Mononuclear cell (primary cell): ENCODE measurements around the gene PRAME. TPM values are rescaled to one million over a fixed set of nuclear protein-coding genes. Genes with fewer than 3 reads are reported as not detected.
"Not testable (repeated sequence)": the region's sequence is repeated elsewhere in the genome, so short reads cannot be mapped to it uniquely, and the experiment has no call there.

Source experiments
- H3K27me3 ChIP-seq: 2 replicates; pipeline ENCODE4 v1.6.0; 2011; ENCODE audit warnings: low read length, control low read depth; ENCODE audit not compliant: insufficient read depth
- H3K4me1 ChIP-seq: 2 replicates; pipeline ENCODE4 v1.5.1; 2011; ENCODE audit warnings: mild to moderate bottlenecking, low read length, control low read depth; ENCODE audit not compliant: insufficient read depth
- H3K4me3 ChIP-seq: 2 replicates; pipeline ENCODE4 v1.5.1; 2011; ENCODE audit warnings: mild to moderate bottlenecking, low read length, moderate library complexity
- H3K9me3 ChIP-seq: 2 replicates; pipeline ENCODE4 v1.5.1; 2011; ENCODE audit warnings: low read depth, mild to moderate bottlenecking, control low read depth, low read length
- total RNA-seq: library from RNA; depleted of rRNA; stranded (reverse); fragments of >200 nt; gene quantifications from one replicate; pipeline ENCODE4 v1.2.3, GENCODE V29; 2012

PRAME gene
- total RNA-seq, 1 donor, result not detected

- H3K27me3 ChIP-seq, result no peaks in the 10 kb centered on the region
- H3K4me3 ChIP-seq, result no peak overlapping the region
- H3K9me3 ChIP-seq, result no peaks in the 10 kb centered on the region
- no peaks in the 10 kb centered on the region for H3K4me1 ChIP-seq
Measured at GRCh38 chr22:22590136-22590891, 31.2 kb upstream of the PRAME start.

DNA sequence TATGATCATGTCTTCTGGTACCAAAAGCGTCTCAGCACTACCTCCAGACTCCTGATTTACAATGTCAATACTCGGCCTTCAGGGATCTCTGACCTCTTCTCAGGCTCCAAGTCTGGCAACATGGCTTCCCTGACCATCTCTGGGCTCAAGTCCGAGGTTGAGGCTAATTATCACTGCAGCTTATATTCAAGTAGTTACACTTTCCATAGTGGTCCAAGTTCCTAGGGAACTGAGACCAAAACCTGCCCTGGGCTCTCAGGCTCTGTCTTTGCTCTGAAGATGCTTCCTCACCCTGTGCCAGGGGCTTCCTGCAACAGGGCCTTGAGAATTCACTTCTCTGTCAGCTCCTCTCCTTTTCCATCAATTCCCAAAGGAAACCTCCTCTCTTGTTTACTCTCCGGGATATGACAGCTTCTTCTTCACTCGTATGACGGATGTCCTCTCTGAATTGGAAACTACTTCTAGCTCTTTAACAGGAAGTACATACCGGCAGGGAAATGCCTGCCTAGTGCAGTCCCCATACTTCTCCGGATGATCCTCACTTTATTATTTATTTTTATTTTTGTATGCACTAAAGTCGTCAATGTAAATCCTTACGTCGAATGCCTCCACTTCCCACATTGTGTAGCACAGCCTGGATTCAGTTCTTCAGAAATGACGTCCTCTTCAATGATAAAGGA lies 29.6 kb upstream of the PRAME start:
- Histone ChIP-seq H3K4me1 (no peaks in the 10 kb centered on the region), H3K9me3 (no peaks in the 10 kb centered on the region), H3K4me3 (no peak overlapping the region), H3K27me3 (peaks cover 2% of the 10 kb centered on the region)

- peaks cover 2% of the 10 kb centered on the region for H3K27me3 ChIP-seq
- no peaks in the 10 kb centered on the region for H3K4me1 ChIP-seq
- H3K9me3 ChIP-seq, result no peaks in the 10 kb centered on the region
- no peak overlapping the region for H3K4me3 ChIP-seq
Measured at GRCh38 chr22:22587577-22588188, 28.6 kb upstream of the PRAME start.

DNA sequence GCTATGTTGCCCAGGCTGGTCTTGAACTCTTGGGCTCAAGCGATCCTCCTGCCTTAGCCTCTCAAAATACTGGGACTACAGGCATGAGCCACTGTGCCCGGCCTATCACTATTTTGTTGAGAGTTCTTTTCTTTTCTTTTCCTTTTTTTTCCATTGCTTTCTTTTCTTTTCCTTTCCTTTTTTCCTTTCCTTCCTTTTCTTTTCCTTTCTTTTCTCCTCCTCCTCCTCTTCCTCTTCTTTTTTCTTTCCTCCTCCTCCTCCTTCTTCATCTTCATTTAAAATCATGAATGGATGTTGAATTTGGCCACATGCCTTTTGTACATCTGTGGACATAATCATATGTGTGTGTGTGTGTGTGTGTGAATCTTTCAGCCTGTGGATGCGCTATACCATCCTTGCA lies 25.7 kb upstream of the PRAME start:
- no peaks in the 10 kb centered on the region for H3K9me3 ChIP-seq
- H3K27me3 ChIP-seq, result peaks cover 2% of the 10 kb centered on the region
- no peak overlapping the region for H3K4me3 ChIP-seq
- no peaks in the 10 kb centered on the region for H3K4me1 ChIP-seq

DNA sequence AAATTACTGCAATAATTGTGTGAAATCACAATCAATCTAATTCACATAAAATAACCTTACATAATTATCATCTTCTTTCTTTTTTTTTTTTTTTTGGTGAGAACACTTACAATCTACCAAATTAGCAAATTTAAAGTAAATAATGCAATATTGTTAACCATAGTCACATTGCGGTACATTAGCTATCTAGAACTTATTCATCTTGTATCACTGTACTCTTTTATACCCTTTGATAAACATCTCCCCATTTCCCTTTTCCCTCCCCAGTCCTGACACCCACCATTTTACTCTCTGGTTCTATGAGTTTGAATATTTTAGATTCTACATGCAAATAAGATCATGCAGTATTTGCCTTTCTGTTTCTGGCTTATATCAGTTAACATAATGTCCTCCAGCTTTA lies 24.0 kb upstream of the PRAME start:
- Histone ChIP-seq H3K4me1 (no peaks in the 10 kb centered on the region), H3K4me3 (no peak overlapping the region), H3K9me3 (no peaks in the 10 kb centered on the region), H3K27me3 (peaks cover 2% of the 10 kb centered on the region)

DNA sequence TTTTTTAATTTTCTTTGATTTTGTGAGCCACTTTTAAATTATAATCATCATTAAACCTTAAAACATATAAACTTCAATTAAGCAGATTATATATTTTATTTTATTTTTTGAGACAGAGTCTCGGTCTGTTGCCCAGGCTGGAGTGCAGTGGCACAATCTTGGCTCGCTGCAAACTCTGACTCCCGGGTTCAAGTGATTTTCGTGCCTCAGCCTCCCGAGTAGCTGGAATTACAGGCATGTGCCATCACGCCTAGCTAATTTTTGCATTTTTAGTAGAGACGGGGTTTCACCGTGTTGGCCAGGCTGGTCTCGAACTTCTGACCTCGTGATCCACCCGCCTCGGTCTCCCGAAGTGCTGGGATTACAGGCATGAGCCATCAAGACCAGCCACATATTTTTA lies 22.5 kb upstream of the PRAME start:
- H3K4me1 ChIP-seq, H3K4me3 ChIP-seq, H3K27me3 ChIP-seq, H3K9me3 ChIP-seq: not testable (repeated sequence)

DNA sequence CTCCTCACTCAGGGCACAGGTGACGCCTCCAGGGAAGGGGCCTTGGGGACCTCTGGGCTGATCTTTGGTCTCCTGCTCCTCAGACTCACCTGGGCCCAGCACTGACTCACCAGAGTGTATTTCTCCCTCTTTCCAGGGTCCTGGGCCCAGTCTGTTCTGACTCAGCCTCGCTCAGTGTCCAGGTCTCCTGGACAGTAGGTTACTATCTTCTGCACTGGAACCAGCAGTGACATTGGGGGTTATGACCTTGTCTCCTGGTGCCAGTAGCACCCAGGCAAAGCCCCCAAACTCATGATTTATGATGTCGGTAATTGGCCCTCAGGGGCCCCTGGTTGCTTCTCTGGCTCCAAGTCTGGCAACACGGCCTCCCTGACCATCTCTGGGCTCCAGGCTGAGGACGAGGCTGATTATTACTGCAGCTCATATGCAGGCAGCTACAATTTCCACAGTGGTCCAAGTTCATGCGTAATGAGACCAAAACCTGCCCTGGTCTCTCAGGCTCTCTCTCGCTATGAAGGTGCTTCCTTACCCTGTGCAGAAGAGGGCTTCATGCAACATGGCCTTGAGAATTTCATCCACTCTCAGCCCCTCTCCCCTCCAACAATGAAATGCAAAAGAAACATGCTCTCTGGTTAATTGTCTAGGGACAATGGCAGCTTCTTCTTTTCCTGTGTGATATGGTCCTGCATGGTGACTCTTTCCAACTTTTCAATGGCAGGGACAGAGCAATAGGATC lies 21.0 kb upstream of the PRAME start:
- Histone ChIP-seq H3K4me1 (no peaks in the 10 kb centered on the region), H3K9me3 (no peaks in the 10 kb centered on the region), H3K27me3 (peaks cover under 1% of the 10 kb centered on the region), H3K4me3 (no peak overlapping the region)

DNA sequence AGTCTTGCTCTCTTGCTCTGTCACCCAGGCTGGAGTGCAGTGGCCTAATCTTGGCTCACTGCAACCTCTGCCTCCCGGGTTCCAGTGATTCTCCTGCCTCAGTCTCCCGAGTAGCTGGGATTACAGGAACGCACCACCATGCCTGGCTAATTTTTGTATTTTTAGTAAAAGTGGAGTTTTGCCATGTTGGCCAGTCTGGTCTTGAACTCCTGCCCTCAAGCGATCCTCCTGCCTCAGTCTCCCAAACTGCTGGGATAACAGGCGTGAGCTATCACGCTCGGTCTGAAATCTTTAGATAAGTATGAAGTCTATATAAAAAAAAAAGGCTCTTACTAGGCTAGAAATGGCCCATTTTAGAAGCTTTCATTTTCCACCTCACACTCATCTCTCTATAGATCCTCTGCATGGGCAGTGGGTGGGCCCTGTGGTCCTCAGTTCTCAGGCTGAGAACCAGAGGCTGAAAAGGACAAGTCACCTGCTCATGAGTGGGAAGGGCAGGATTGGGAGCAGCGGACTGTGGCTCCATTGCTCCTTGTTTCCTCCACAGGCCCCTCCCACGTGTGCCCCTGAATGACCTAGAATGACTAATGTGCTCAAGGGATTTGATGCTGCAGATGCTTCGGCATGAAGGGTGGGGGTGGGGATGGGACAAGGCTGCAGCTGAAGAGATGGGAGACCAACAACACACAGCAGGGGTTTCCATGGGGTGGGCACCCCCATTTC lies 19.8 kb upstream of the PRAME start:
- H3K9me3 ChIP-seq, result no peaks in the 10 kb centered on the region
- no peaks in the 10 kb centered on the region for H3K27me3 ChIP-seq
- H3K4me3 ChIP-seq, result no peak overlapping the region
- H3K4me1 ChIP-seq, result no peaks in the 10 kb centered on the region

DNA sequence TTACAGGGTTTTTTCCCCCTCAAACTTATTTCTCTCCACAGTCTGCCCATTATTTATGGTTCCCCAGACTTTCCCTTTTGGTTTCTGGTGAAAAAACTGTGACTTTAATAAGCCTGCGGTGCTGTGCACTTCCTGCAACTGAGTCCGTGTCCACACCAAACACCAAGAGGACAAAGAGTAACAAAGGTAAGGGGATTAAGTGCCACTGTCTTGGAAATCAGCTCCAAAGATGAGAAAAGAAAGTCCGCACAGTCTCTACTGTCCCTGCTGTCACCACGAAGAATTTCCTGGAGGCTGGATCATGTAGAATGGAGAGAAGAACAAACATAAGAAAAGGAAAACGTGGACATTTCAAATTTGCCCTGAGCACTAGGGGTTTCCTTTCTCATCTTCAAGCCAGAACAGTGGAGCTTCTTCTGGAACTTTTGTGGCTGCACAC lies 17.9 kb upstream of the PRAME start:
- Histone ChIP-seq H3K4me3 (no peak overlapping the region), H3K4me1 (no peaks in the 10 kb centered on the region), H3K27me3 (no peaks in the 10 kb centered on the region), H3K9me3 (no peaks in the 10 kb centered on the region)

DNA sequence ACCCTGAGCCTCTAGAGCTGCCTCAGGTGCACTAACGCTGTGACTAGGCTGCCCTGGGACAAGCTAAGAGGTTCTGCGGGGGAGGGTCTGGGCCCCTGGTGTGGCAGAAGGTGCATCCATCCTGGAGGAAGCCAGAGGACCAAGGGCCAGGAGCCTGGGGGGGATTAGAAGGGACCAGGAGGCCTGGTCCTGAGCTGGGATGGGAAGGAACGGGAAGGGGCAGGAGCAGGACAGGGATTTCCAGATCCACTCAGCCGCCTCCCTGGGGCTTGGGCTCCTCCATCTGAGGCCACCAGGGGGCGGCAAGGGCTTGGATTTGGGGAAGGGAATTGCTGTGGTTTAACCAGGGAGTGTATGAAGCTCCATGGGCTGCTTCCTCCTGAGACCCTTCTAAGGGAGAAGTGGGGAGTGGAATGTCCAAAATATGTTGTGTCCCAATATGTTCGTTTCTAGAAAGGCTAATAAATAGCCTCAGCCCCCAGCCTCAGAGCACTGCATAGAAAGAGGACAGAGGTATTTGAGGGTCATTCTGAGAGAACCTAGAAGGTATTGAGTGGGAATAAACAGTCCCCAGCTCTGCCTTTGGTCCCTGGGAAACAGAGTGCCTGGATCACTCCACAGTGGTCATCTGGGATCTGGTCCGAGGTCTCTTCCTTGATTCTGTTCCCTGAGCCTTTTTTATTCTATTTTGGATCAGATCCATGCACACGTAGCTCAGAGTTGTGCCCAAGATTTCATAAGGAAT lies 17.4 kb upstream of the PRAME start:
- Histone ChIP-seq H3K9me3 (no peaks in the 10 kb centered on the region), H3K27me3 (no peaks in the 10 kb centered on the region)

DNA sequence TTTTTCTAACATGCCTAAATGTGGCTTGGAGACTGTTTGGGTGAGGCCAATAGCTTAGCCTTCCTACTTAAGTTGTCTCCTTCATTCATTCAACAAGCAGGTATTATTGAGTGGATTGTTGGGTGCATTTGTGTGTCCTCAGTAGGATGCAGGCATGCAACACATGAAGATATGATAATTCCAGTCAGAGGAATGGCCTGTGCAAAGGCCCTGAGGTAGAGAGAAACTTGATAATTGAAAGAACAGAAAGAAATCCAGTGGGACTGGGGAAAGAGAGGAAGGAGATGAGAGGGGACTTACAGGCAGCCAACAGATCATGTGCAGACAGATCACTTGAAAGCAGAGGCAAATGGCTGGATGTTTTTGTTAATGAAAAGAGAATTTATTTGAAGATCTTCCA lies 15.3 kb upstream of the PRAME start:
- Histone ChIP-seq H3K4me3 (no peak overlapping the region), H3K9me3 (no peaks in the 10 kb centered on the region), H3K27me3 (peaks cover 4% of the 10 kb centered on the region), H3K4me1 (no peaks in the 10 kb centered on the region)

More for the DNA sequence above, 17.4 kb upstream of the PRAME start:
- no peaks in the 10 kb centered on the region for H3K4me1 ChIP-seq
- H3K4me3 ChIP-seq, result no peak overlapping the region

- Histone ChIP-seq H3K27me3 (peaks cover 6% of the 10 kb centered on the region), H3K4me3 (no peak overlapping the region), H3K9me3 (no peaks in the 10 kb centered on the region), H3K4me1 (no peaks in the 10 kb centered on the region)
Measured at GRCh38 chr22:22573047-22573889, 14.2 kb upstream of the PRAME start.

DNA sequence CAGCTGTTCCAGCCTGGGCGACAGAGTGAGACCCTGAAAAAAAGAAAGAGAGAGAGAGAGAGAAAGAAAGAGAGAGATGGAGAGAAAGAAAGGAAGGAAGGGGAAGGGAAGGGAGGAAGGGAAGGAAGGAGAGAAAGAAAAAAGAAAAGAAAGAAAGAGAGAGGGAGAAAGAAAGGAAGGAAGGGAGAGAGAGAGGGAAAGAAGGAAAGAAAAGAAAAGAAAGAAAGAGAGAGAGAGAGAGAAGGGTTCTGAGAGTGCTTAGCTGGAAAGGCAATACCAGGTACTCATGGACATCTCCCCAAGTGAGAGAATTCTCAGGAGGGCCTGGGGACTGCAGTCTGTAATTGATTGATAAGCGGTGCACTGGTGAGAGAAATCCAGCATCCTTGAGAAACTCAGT lies 12.8 kb upstream of the PRAME start:
- Histone ChIP-seq H3K4me3 (no peak overlapping the region), H3K4me1 (no peaks in the 10 kb centered on the region), H3K9me3 (no peaks in the 10 kb centered on the region)

More for the DNA sequence above, 12.8 kb upstream of the PRAME start:
- peaks cover 6% of the 10 kb centered on the region for H3K27me3 ChIP-seq
